ENCODE data around the gene TEX19.

The TEX19 gene

GRCh38 chr17:82383411-82383810, 24.4 kb downstream of the TEX19 start:
- peaks cover 0 to 3% of the 10 kb centered on the region in 2 experiments for H3K36me3 ChIP-seq (ENCODE audit: control insufficient read depth in 1 of 2, insufficient read depth in 2 of 2, low read depth in 1 of 2, low read length in 2 of 2)
- no peak overlapping the region for H3K4me2 ChIP-seq (ENCODE audit: low read length, poor library complexity, severe bottlenecking)
- H3K23ac ChIP-seq (ENCODE audit: low read length in 2 of 2), result no peak overlapping the region
- peaks cover 22% of the 10 kb centered on the region for H3K4me1 ChIP-seq (ENCODE audit: control insufficient read depth, insufficient read depth, low read depth, low read length)
- no peak overlapping the region for H4K8ac ChIP-seq (ENCODE audit: low read length)
- peaks cover 31 to 47% of the 10 kb centered on the region in 2 experiments for H3K27me3 ChIP-seq (ENCODE audit: control insufficient read depth in 1 of 2, insufficient read depth in 1 of 2, low read length in 2 of 2)
- H3K4me3 ChIP-seq (ENCODE audit: insufficient read depth in 1 of 2, low read depth in 1 of 2, low read length in 2 of 2), result no peak overlapping the region
- no peak for DNase-seq
- no peak overlapping the region for H2AFZ ChIP-seq (ENCODE audit: low read depth, low read length)
- H2BK5ac ChIP-seq (ENCODE audit: low read depth, low read length, poor library complexity, severe bottlenecking), result no peak overlapping the region
- no peak overlapping the region for H2BK120ac ChIP-seq (ENCODE audit: low read depth, low read length)
- no peak overlapping the region for H3K18ac ChIP-seq (ENCODE audit: low read depth in 1 of 2, low read length in 2 of 2)
- WGBS, result 84% methylated on average over 18 of the region's 18 CpGs
- H4K91ac ChIP-seq (ENCODE audit: low read length), result no peak overlapping the region
- no peak overlapping the region for H3K14ac ChIP-seq (ENCODE audit: low read length in 2 of 2)
- no peak overlapping the region for H2AK5ac ChIP-seq (ENCODE audit: low read length, severe bottlenecking)
- H3K9ac ChIP-seq (ENCODE audit: low read length), result no peak overlapping the region
- H3K4ac ChIP-seq (ENCODE audit: low read depth in 1 of 2, low read length in 2 of 2), result no peak overlapping the region
- H3K79me1 ChIP-seq (replicated peaks; ENCODE audit: low read length, poor library complexity, severe bottlenecking), result no peaks in the 10 kb centered on the region
- no peak overlapping the region for H3K27ac ChIP-seq (ENCODE audit: low read length, poor library complexity, severe bottlenecking)
- no peaks in the 10 kb centered on the region for H3K9me3 ChIP-seq (ENCODE audit: control insufficient read depth, low read length)
- H2BK15ac ChIP-seq (ENCODE audit: low read depth, poor library complexity, severe bottlenecking), result no peak overlapping the region
- H2BK12ac ChIP-seq (ENCODE audit: low read length in 2 of 2), result no peak overlapping the region

GRCh38 chr17:82384051-82384729, 25.1 kb downstream of the TEX19 start:
- Histone ChIP-seq H2BK120ac (ENCODE audit: low read depth, low read length) (no peak overlapping the region), H2BK5ac (ENCODE audit: low read depth, low read length, poor library complexity, severe bottlenecking) (no peak overlapping the region), H4K8ac (ENCODE audit: low read length) (no peak overlapping the region), H3K27me3 (ENCODE audit: control insufficient read depth in 1 of 2, insufficient read depth in 1 of 2, low read length in 2 of 2) (peaks cover 26 to 42% of the 10 kb centered on the region in 2 experiments), H3K27ac (ENCODE audit: low read length, poor library complexity, severe bottlenecking) (no peak overlapping the region), H3K14ac (ENCODE audit: low read length in 2 of 2) (no peak overlapping the region), H3K4me1 (ENCODE audit: control insufficient read depth, insufficient read depth, low read depth, low read length) (peaks cover 22% of the 10 kb centered on the region), H3K4me2 (ENCODE audit: low read length, poor library complexity, severe bottlenecking) (no peak overlapping the region), H3K23ac (ENCODE audit: low read length in 2 of 2) (no peak overlapping the region), H2BK12ac (ENCODE audit: low read length in 2 of 2) (no peak overlapping the region), H2BK15ac (ENCODE audit: low read depth, poor library complexity, severe bottlenecking) (no peak overlapping the region), H4K91ac (ENCODE audit: low read length) (no peak overlapping the region), H2AFZ (ENCODE audit: low read depth, low read length) (no peak overlapping the region), H3K36me3 (ENCODE audit: control insufficient read depth in 1 of 2, insufficient read depth in 2 of 2, low read depth in 1 of 2, low read length in 2 of 2) (peaks cover 0 to 3% of the 10 kb centered on the region in 2 experiments), H3K18ac (ENCODE audit: low read depth in 1 of 2, low read length in 2 of 2) (no peak overlapping the region), H2AK5ac (ENCODE audit: low read length, severe bottlenecking) (no peak overlapping the region), H3K79me1 (replicated peaks; ENCODE audit: low read length, poor library complexity, severe bottlenecking) (no peaks in the 10 kb centered on the region), H3K4ac (ENCODE audit: low read depth in 1 of 2, low read length in 2 of 2) (no peak overlapping the region), H3K4me3 (ENCODE audit: insufficient read depth in 1 of 2, low read depth in 1 of 2, low read length in 2 of 2) (no peak overlapping the region), H3K9me3 (ENCODE audit: control insufficient read depth, low read length) (no peaks in the 10 kb centered on the region), H3K9ac (ENCODE audit: low read length) (no peak overlapping the region)
- DNase-seq, result no peak
- 83% methylated on average over 21 of the region's 22 CpGs for WGBS

DNA sequence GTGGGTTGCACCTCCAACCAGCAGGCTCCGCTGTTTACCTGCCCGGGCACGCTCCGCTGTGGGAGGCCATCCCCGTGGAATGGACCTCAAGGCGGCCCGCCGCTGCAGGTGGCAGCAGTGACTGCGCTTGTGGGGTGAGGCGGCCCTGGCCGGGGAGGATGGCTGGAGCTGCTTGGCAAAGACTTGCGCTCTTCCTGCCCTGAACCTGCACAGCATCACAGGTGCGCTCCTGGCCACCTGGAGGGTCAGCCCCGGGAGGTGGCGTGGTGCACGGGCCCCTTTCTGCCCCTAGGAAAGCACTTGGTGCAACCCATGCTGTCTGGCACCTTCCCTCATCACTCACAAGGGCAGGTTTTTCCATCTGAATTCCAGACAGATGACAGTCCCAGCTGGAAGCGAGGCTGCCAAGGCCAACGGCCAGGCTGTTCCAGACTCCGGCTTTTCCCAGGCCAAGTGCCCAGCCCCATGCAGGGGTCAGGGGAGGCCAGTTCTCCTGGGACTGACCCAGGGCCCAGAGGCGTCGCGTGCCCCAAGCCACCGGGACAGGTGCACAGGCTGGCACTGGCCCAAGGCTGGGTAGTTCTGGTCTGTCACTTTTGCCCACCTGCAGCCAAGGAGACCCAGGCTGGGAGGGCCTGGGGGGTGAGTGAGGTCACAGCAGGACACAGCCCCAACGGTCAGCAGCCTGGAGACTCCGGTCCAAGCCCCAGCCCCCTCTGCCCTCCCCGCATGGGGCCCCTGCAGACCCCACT, 25.9 kb downstream of the TEX19 start:
- no peak overlapping the region for H2BK12ac ChIP-seq (ENCODE audit: low read length in 2 of 2)
- no peak overlapping the region for H2AK5ac ChIP-seq (ENCODE audit: low read length, severe bottlenecking)
- H3K4me3 ChIP-seq (ENCODE audit: insufficient read depth in 1 of 2, low read depth in 1 of 2, low read length in 2 of 2), result no peak overlapping the region
- DNase-seq, result peak; percentile 22
- H3K9me3 ChIP-seq (ENCODE audit: control insufficient read depth, low read length), result no peaks in the 10 kb centered on the region
- H3K27me3 ChIP-seq (ENCODE audit: control insufficient read depth in 1 of 2, insufficient read depth in 1 of 2, low read length in 2 of 2), result peaks cover 23 to 37% of the 10 kb centered on the region in 2 experiments
- no peaks in the 10 kb centered on the region for H3K36me3 ChIP-seq (ENCODE audit: control insufficient read depth in 1 of 2, insufficient read depth in 2 of 2, low read depth in 1 of 2, low read length in 2 of 2)
- H4K91ac ChIP-seq (ENCODE audit: low read length), result no peak overlapping the region
- H3K4ac ChIP-seq (ENCODE audit: low read depth in 1 of 2, low read length in 2 of 2), result no peak overlapping the region
- no peak overlapping the region for H3K18ac ChIP-seq (ENCODE audit: low read depth in 1 of 2, low read length in 2 of 2)
- H3K23ac ChIP-seq (ENCODE audit: low read length in 2 of 2), result peak overlapping the region in 1 of 2 experiments; percentile 16
- H3K79me1 ChIP-seq (replicated peaks; ENCODE audit: low read length, poor library complexity, severe bottlenecking), result no peaks in the 10 kb centered on the region
- no peak overlapping the region for H2BK15ac ChIP-seq (ENCODE audit: low read depth, poor library complexity, severe bottlenecking)
- WGBS, result 73% methylated on average over 25 of the region's 26 CpGs
- H3K27ac ChIP-seq (ENCODE audit: low read length, poor library complexity, severe bottlenecking), result no peak overlapping the region
- no peak overlapping the region for H2BK120ac ChIP-seq (ENCODE audit: low read depth, low read length)
- H4K8ac ChIP-seq (ENCODE audit: low read length), result no peak overlapping the region
- H3K4me2 ChIP-seq (ENCODE audit: low read length, poor library complexity, severe bottlenecking), result no peak overlapping the region
- no peak overlapping the region for H3K14ac ChIP-seq (ENCODE audit: low read length in 2 of 2)
- H2AFZ ChIP-seq (ENCODE audit: low read depth, low read length), result no peak overlapping the region
- no peak overlapping the region for H2BK5ac ChIP-seq (ENCODE audit: low read depth, low read length, poor library complexity, severe bottlenecking)
- H3K9ac ChIP-seq (ENCODE audit: low read length), result no peak overlapping the region
- H3K4me1 ChIP-seq (ENCODE audit: control insufficient read depth, insufficient read depth, low read depth, low read length), result peaks cover 21% of the 10 kb centered on the region

DNA sequence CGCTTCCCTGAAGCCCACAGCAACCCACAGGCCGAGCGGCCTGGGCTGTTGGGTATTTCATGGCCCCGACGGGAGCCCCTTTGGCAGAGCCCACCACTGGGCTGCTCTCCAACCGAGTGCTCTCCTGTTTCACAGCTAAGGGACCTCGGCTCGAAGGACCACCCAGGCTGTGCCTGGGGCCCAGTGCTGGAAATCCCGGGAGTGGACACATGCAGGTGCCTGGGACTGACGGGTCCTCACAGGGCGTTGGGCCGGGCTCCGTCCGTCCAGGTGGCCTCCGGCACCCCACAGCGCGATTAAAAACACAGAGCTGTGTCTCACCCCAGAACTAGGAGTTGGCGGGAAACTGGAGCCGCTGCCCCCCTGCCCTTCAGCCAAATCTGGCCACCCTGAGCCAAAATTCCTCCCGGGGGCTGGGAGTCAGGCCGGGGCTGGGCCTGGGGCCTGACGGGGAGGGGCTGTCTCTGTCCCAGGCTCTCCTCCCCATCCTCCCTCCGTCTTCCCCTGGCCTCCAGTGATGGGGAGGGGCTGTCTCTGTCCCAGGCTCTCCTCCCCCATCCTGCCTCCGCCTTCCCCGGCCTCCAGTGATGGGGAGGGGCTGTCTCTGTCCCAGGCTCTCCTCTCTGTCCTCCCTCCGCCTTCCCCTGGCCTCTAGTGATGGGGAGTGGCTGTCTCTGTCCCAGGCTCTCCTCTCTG, 26.7 kb downstream of the TEX19 start:
- WGBS, result 83% methylated on average over 19 of the region's 26 CpGs
- Histone ChIP-seq H3K4me3 (ENCODE audit: insufficient read depth in 1 of 2, low read depth in 1 of 2, low read length in 2 of 2) (no peak overlapping the region), H3K4ac (ENCODE audit: low read depth in 1 of 2, low read length in 2 of 2) (no peak overlapping the region), H3K4me1 (ENCODE audit: control insufficient read depth, insufficient read depth, low read depth, low read length) (peaks cover 21% of the 10 kb centered on the region), H3K79me1 (replicated peaks; ENCODE audit: low read length, poor library complexity, severe bottlenecking) (no peaks in the 10 kb centered on the region), H3K23ac (ENCODE audit: low read length in 2 of 2) (no peak overlapping the region), H3K9me3 (ENCODE audit: control insufficient read depth, low read length) (no peaks in the 10 kb centered on the region), H2BK12ac (ENCODE audit: low read length in 2 of 2) (no peak overlapping the region), H2BK15ac (ENCODE audit: low read depth, poor library complexity, severe bottlenecking) (no peak overlapping the region), H2AK5ac (ENCODE audit: low read length, severe bottlenecking) (no peak overlapping the region), H2BK5ac (ENCODE audit: low read depth, low read length, poor library complexity, severe bottlenecking) (no peak overlapping the region), H3K27me3 (ENCODE audit: control insufficient read depth in 1 of 2, insufficient read depth in 1 of 2, low read length in 2 of 2) (peaks cover 20 to 32% of the 10 kb centered on the region in 2 experiments), H3K27ac (ENCODE audit: low read length, poor library complexity, severe bottlenecking) (no peak overlapping the region), H3K36me3 (ENCODE audit: control insufficient read depth in 1 of 2, insufficient read depth in 2 of 2, low read depth in 1 of 2, low read length in 2 of 2) (peaks cover 0 to 4% of the 10 kb centered on the region in 2 experiments), H2AFZ (ENCODE audit: low read depth, low read length) (no peak overlapping the region), H3K14ac (ENCODE audit: low read length in 2 of 2) (no peak overlapping the region), H4K91ac (ENCODE audit: low read length) (no peak overlapping the region), H3K4me2 (ENCODE audit: low read length, poor library complexity, severe bottlenecking) (no peak overlapping the region), H4K8ac (ENCODE audit: low read length) (no peak overlapping the region), H3K18ac (ENCODE audit: low read depth in 1 of 2, low read length in 2 of 2) (no peak overlapping the region), H3K9ac (ENCODE audit: low read length) (no peak overlapping the region), H2BK120ac (ENCODE audit: low read depth, low read length) (no peak overlapping the region)
- no peak for DNase-seq
